H1 (cell line): Measurements from ENCODE around the gene EGR2.

Experiments used
- CEBPB ChIP-seq: IDR thresholded peaks from 2 replicates; pipeline ENCODE4 v1.6.1; 2012; ENCODE audit warnings: low read depth, low read length
- CTBP2 ChIP-seq: IDR thresholded peaks from 2 replicates; pipeline ENCODE4 v1.7.0; 2011; ENCODE audit warnings: borderline replicate concordance, mild to moderate bottlenecking, moderate library complexity, mixed read lengths, low read length; ENCODE audit not compliant: insufficient read depth, insufficient read length
- EP300 ChIP-seq, 2 experiments: IDR thresholded peaks; 1 replicate in 1 of 2; 2 replicates in 1 of 2; pipeline ENCODE4 v1.6.1; 2011 to 2012; ENCODE audit warnings: low read depth in 2 of 2, low read length in 2 of 2, mild to moderate bottlenecking in 2 of 2, borderline replicate concordance in 1 of 2, inconsistent platforms in 1 of 2, moderate library complexity in 1 of 2
- EZH2 ChIP-seq: fragments of 200-600 bp; sonication (generic); IDR thresholded peaks from 2 replicates; pipeline ENCODE4 v1.7.1; 2012; ENCODE audit warnings: low read depth, mild to moderate bottlenecking, moderate library complexity, low read length, inconsistent platforms; ENCODE audit not compliant: severe bottlenecking
- JUN ChIP-seq: IDR thresholded peaks from 2 replicates; pipeline ENCODE4 v1.6.1; 2011; ENCODE audit warnings: low read depth, mild to moderate bottlenecking, improper control_type of control experiment, low read length
- POLR2A ChIP-seq, 2 experiments: IDR thresholded peaks; 1 replicate in 1 of 2; 2 replicates in 1 of 2; pipeline ENCODE4 v1.6.1; 2011; ENCODE audit warnings: low read depth in 2 of 2, low read length in 2 of 2, mild to moderate bottlenecking in 2 of 2; ENCODE audit errors: control extremely low read depth in 1 of 2
- POLR2AphosphoS5 ChIP-seq: IDR thresholded peaks from 2 replicates; pipeline ENCODE4 v1.6.1; 2011; ENCODE audit warnings: low read depth, low read length
- SUZ12 ChIP-seq: fragments of 200-600 bp; sonication (generic); IDR thresholded peaks from 2 replicates; pipeline ENCODE4 v1.6.1; 2012; ENCODE audit warnings: mild to moderate bottlenecking, inconsistent platforms, low read length, moderate library complexity, mixed read lengths
- TF ChIP-seq, protein P1 (sequence below), 3 experiments: IDR thresholded peaks; 1 replicate in 2 of 3; 2 replicates in 1 of 3; pipeline versions ENCODE4 v1.5.1 to v1.6.1; 2011; ENCODE audit warnings: low read length in 3 of 3, mild to moderate bottlenecking in 3 of 3, inconsistent platforms in 2 of 3, low read depth in 1 of 3, moderate library complexity in 1 of 3; ENCODE audit not compliant: insufficient read depth in 1 of 3; ENCODE audit errors: control extremely low read depth in 1 of 3
- TF ChIP-seq, protein P2 (sequence below): IDR thresholded peaks from 2 replicates; pipeline ENCODE4 v1.6.1; 2012; ENCODE audit warnings: low read length, inconsistent platforms
- TF ChIP-seq, protein P3 (sequence below): IDR thresholded peaks from 2 replicates; pipeline ENCODE4 v1.6.1; 2012; ENCODE audit warnings: inconsistent platforms

DNA sequence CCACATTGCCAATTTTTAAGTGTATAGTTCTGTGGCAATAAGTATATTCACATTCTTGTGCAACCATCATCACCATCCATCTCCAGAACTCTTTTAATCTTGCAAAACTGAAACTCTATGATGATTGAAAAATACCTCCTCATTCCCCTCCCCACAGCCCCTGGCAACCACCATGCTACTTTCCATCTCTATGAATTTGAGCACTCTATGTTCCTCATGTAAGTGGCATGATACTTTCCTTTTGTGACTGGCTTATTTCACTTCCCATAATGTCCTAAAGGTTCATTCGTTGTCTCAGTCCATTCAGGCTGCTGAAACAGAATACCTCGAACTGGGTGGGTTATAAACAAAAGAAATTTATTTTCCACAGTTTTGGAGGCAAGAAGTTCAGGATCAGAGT, 23.4 kb upstream of the EGR2 start:
- TF ChIP-seq POLR2A (IDR thresholded peaks at IDR 0.05; ENCODE audit: control extremely low read depth in 1 of 2, low read depth in 2 of 2, low read length in 2 of 2) (no peak), JUN (no peak), CEBPB (no peak), EZH2 (no peak), POLR2AphosphoS5 (no peak), EP300 (IDR thresholded peaks at IDR 0.05; ENCODE audit: borderline replicate concordance in 1 of 2, low read depth in 2 of 2, low read length in 2 of 2) (no peak), CTBP2 (no peak), SUZ12 (no peak)
- TF ChIP-seq, protein P1, sequence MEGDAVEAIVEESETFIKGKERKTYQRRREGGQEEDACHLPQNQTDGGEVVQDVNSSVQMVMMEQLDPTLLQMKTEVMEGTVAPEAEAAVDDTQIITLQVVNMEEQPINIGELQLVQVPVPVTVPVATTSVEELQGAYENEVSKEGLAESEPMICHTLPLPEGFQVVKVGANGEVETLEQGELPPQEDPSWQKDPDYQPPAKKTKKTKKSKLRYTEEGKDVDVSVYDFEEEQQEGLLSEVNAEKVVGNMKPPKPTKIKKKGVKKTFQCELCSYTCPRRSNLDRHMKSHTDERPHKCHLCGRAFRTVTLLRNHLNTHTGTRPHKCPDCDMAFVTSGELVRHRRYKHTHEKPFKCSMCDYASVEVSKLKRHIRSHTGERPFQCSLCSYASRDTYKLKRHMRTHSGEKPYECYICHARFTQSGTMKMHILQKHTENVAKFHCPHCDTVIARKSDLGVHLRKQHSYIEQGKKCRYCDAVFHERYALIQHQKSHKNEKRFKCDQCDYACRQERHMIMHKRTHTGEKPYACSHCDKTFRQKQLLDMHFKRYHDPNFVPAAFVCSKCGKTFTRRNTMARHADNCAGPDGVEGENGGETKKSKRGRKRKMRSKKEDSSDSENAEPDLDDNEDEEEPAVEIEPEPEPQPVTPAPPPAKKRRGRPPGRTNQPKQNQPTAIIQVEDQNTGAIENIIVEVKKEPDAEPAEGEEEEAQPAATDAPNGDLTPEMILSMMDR (IDR thresholded peaks at IDR 0.05; ENCODE audit: control extremely low read depth in 1 of 3, insufficient read depth in 1 of 3, low read depth in 1 of 3, low read length in 3 of 3) = no peak
- TF ChIP-seq, protein P2, sequence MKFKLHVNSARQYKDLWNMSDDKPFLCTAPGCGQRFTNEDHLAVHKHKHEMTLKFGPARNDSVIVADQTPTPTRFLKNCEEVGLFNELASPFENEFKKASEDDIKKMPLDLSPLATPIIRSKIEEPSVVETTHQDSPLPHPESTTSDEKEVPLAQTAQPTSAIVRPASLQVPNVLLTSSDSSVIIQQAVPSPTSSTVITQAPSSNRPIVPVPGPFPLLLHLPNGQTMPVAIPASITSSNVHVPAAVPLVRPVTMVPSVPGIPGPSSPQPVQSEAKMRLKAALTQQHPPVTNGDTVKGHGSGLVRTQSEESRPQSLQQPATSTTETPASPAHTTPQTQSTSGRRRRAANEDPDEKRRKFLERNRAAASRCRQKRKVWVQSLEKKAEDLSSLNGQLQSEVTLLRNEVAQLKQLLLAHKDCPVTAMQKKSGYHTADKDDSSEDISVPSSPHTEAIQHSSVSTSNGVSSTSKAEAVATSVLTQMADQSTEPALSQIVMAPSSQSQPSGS = no peak
- TF ChIP-seq, protein P3, sequence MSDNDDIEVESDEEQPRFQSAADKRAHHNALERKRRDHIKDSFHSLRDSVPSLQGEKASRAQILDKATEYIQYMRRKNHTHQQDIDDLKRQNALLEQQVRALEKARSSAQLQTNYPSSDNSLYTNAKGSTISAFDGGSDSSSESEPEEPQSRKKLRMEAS = no peak
